ENCODE results near the gene AQP3.

GRCh38 chr9:33461492-33461891 lies 14.1 kb upstream of the AQP3 start:
- TF ChIP-seq CTCF (conservative IDR thresholded peaks at IDR 0.05 in 1 of 2, IDR thresholded peaks at IDR 0.05 in 1 of 2; ENCODE audit: low read depth in 1 of 2, low read length in 2 of 2) (no peak), EZH2 (IDR thresholded peaks at IDR 0.05; ENCODE audit: low read length, missing control alignments) (no peak)
